ENCODE results near the gene SCAMP5. TPM values are rescaled to one million over a fixed set of nuclear protein-coding genes. Genes with fewer than 3 reads are reported as not detected.

Gene SCAMP5
- total RNA-seq, 2 donors from 2014 or later, result 6.1 to 24.4 TPM

DNA sequence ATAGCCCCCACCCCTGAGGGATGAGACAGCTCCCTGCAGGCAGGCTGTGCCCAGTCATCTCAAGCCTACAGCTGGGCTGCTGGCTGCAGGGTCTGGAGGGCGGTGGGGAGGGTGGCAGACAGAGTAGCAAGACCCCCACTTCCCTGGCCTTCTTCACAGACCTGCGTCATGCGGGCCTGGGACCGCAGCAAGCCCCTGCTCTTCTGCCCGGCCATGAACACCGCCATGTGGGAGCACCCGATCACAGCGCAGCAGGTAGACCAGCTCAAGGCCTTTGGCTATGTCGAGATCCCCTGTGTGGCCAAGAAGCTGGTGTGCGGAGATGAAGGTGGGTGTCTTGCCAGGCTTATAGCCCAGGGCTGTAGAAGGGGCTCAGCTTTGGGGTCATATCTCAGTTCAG, 53.0 kb downstream of the SCAMP5 start:
- 93% methylated on average over 10 of the region's 10 CpGs for WGBS
- no peak for DNase-seq (ENCODE audit: low spot score)
- intact Hi-C loops (cut with DNase I), result no loop called here
- Histone ChIP-seq H3K4me3 (no peak overlapping the region), H3K9me3 (no peaks in the 10 kb centered on the region), H3K36me3 (no peaks in the 10 kb centered on the region), H3K4me1 (replicated peaks) (peaks cover 11% of the 10 kb centered on the region), H3K27me3 (replicated peaks; ENCODE audit: insufficient read depth) (no peaks in the 10 kb centered on the region), H3K27ac (no peak overlapping the region)
- no peak for TF ChIP-seq POLR2AphosphoS5 (IDR thresholded peaks at IDR 0.05)
- no peak for TF ChIP-seq POLR2A (IDR thresholded peaks at IDR 0.05)
- TF ChIP-seq, protein P1, sequence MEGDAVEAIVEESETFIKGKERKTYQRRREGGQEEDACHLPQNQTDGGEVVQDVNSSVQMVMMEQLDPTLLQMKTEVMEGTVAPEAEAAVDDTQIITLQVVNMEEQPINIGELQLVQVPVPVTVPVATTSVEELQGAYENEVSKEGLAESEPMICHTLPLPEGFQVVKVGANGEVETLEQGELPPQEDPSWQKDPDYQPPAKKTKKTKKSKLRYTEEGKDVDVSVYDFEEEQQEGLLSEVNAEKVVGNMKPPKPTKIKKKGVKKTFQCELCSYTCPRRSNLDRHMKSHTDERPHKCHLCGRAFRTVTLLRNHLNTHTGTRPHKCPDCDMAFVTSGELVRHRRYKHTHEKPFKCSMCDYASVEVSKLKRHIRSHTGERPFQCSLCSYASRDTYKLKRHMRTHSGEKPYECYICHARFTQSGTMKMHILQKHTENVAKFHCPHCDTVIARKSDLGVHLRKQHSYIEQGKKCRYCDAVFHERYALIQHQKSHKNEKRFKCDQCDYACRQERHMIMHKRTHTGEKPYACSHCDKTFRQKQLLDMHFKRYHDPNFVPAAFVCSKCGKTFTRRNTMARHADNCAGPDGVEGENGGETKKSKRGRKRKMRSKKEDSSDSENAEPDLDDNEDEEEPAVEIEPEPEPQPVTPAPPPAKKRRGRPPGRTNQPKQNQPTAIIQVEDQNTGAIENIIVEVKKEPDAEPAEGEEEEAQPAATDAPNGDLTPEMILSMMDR (IDR thresholded peaks at IDR 0.05), result no peak

DNA sequence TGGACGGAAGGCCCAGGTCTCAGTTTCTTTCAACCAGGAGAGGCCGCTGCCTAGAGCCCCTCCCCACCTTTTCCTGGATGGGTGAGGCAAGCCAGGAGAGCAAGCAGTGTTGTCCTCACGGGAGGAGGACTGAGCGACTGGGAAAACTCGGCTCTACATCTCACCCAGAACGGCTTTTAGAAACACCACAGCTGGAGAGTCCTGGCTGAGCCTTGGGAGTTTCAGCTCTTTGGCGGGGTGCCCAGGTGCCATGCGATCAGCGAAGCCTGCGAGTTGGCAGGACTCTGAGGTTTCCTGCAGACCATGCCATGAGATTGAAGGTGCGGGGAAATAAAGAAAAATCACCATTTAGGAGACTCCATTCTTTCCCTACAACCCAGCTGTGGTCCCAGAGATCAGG, 54.0 kb downstream of the SCAMP5 start:
- no peaks in the 10 kb centered on the region for H3K9me3 ChIP-seq
- WGBS, result 26% methylated on average over 11 of the region's 11 CpGs
- H3K36me3 ChIP-seq, result no peaks in the 10 kb centered on the region
- no peak overlapping the region for H3K4me3 ChIP-seq
- intact Hi-C loops (cut with DNase I), result no loop called here
- H3K4me1 ChIP-seq (replicated peaks), result peaks cover 11% of the 10 kb centered on the region
- peak; percentile 76 for DNase-seq (ENCODE audit: low spot score)
- no peak for TF ChIP-seq POLR2AphosphoS5 (IDR thresholded peaks at IDR 0.05)
- TF ChIP-seq, protein P1 (IDR thresholded peaks at IDR 0.05), result no peak
- H3K27ac ChIP-seq, result no peak overlapping the region
- no peaks in the 10 kb centered on the region for H3K27me3 ChIP-seq (replicated peaks; ENCODE audit: insufficient read depth)

GRCh38 chr15:75050283-75050682, 54.9 kb downstream of the SCAMP5 start:
- Histone ChIP-seq H3K36me3 (no peaks in the 10 kb centered on the region), H3K4me3 (no peak overlapping the region), H3K27me3 (replicated peaks; ENCODE audit: insufficient read depth) (no peaks in the 10 kb centered on the region), H3K9me3 (no peaks in the 10 kb centered on the region), H3K27ac (no peak overlapping the region), H3K4me1 (replicated peaks) (peaks cover 11% of the 10 kb centered on the region)
- 100% methylated on average over 2 of the region's 2 CpGs for WGBS
- TF ChIP-seq, protein P1 (IDR thresholded peaks at IDR 0.05), result no peak
- TF ChIP-seq POLR2A (IDR thresholded peaks at IDR 0.05), result no peak
- TF ChIP-seq POLR2AphosphoS5 (IDR thresholded peaks at IDR 0.05), result no peak
- intact Hi-C loops (cut with DNase I), result no loop called here
- DNase-seq (ENCODE audit: low spot score), result no peak

- Histone ChIP-seq H3K4me3 (no peak overlapping the region), H3K9me3 (no peaks in the 10 kb centered on the region), H3K27ac (no peak overlapping the region), H3K36me3 (no peaks in the 10 kb centered on the region), H3K4me1 (replicated peaks) (peaks cover 11% of the 10 kb centered on the region), H3K27me3 (replicated peaks; ENCODE audit: insufficient read depth) (no peaks in the 10 kb centered on the region)
- TF ChIP-seq POLR2AphosphoS5 (IDR thresholded peaks at IDR 0.05) (no peak), POLR2A (IDR thresholded peaks at IDR 0.05) (no peak)
- TF ChIP-seq, protein P1 (IDR thresholded peaks at IDR 0.05), result no peak
- intact Hi-C loops (cut with DNase I), result no loop called here
- 82% methylated on average over 6 of the region's 6 CpGs for WGBS
- no peak for DNase-seq (ENCODE audit: low spot score)
These were observed 55.8 kb downstream of the SCAMP5 start for GRCh38 chr15:75051191-75051608.

- H3K27ac ChIP-seq, result no peak overlapping the region
- no peak overlapping the region for H3K4me3 ChIP-seq
- TF ChIP-seq POLR2A (IDR thresholded peaks at IDR 0.05), result no peak
- TF ChIP-seq, protein P1 (IDR thresholded peaks at IDR 0.05), result no peak
- no peak for TF ChIP-seq POLR2AphosphoS5 (IDR thresholded peaks at IDR 0.05)
- H3K36me3 ChIP-seq, result no peaks in the 10 kb centered on the region
- H3K4me1 ChIP-seq (replicated peaks), result peaks cover 8% of the 10 kb centered on the region
- H3K27me3 ChIP-seq (replicated peaks; ENCODE audit: insufficient read depth), result no peaks in the 10 kb centered on the region
- WGBS, result 98% methylated on average over 4 of the region's 4 CpGs
- intact Hi-C loops (cut with DNase I), result no loop called here
- no peaks in the 10 kb centered on the region for H3K9me3 ChIP-seq
- no peak for DNase-seq (ENCODE audit: low spot score)
These were observed 56.3 kb downstream of the SCAMP5 start for GRCh38 chr15:75051711-75052110.
